GM12865 (cell line): ENCODE measurements around the gene MYO18B.

Experiments used
- DNase-seq: peaks from one replicate; pipeline ENCODE4 v3.0.0; 2010; ENCODE audit warnings: low read depth
- H3K4me3 ChIP-seq: 2 replicates; pipeline ENCODE4 v1.5.1; 2011; ENCODE audit warnings: mild to moderate bottlenecking, low read depth, low read length, control low read depth
- TF ChIP-seq, protein P1 (sequence below): IDR thresholded peaks from 2 replicates; pipeline ENCODE4 v1.5.1; 2011; ENCODE audit warnings: low read length, control low read depth, low read depth, inconsistent platforms; ENCODE audit not compliant: insufficient read depth; ENCODE audit errors: missing control alignments

MYO18B gene

DNA sequence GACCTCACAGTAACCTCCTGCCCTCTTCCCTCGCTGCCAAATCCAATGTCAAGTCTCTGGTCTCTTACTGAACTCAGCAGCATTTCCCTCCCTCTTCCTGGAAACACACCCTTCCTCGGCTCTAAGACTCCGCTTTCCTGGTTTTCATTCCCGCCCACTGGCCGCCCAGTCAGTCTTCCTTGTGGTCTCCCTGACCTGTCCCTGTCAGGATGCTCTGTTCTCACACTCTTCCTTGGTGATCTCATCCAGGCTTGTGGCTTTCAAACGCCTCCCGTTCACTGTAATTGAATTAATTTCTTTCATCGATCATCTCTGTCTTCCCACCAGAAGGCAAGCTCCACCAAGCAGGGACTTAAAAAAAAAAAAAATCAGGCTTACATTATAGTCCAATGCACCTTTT lies 33.5 kb downstream of the MYO18B start:
- no peak overlapping the region for H3K4me3 ChIP-seq
- TF ChIP-seq, protein P1, sequence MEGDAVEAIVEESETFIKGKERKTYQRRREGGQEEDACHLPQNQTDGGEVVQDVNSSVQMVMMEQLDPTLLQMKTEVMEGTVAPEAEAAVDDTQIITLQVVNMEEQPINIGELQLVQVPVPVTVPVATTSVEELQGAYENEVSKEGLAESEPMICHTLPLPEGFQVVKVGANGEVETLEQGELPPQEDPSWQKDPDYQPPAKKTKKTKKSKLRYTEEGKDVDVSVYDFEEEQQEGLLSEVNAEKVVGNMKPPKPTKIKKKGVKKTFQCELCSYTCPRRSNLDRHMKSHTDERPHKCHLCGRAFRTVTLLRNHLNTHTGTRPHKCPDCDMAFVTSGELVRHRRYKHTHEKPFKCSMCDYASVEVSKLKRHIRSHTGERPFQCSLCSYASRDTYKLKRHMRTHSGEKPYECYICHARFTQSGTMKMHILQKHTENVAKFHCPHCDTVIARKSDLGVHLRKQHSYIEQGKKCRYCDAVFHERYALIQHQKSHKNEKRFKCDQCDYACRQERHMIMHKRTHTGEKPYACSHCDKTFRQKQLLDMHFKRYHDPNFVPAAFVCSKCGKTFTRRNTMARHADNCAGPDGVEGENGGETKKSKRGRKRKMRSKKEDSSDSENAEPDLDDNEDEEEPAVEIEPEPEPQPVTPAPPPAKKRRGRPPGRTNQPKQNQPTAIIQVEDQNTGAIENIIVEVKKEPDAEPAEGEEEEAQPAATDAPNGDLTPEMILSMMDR, result no peak
- no peak for DNase-seq

DNA sequence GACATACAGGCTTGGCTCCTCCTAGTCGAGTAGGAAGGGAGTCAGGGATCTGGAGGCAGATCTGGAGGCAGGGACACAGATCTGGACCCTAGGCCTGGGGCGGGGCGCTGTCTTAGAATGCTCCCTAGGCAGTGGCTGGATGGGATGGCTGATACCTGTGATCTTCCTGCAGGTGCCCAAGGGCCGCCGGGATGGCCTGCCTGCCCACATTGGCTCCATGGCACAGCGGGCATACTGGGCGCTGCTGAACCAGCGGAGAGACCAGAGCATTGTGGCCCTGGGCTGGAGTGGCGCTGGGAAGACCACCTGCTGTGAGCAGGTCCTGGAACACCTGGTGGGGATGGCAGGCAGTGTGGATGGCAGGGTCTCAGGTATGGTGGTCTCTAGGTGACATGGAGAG lies 35.4 kb downstream of the MYO18B start:
- TF ChIP-seq, protein P1, result no peak
- no peak for DNase-seq
- no peak overlapping the region for H3K4me3 ChIP-seq

DNA sequence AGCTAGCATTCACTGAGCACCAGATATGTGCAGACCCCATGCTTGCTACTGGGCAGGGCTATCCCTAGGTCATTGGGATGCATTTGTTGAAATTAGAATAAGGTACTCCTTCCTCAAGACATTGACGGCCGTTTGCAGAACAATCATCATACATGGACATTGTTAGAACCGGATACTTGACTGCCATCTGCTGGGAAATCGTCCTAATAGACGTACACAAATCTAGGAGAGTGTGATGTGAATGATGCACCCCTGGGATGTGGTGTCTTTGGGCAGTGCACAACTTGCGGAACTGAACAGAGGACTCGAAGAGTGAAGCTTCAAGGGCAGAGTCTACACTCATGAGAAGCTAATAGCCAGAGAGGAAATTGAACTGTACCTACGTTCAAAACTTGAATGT lies 35.9 kb downstream of the MYO18B start:
- TF ChIP-seq, protein P1, result no peak
- no peak overlapping the region for H3K4me3 ChIP-seq
- DNase-seq, result peak; percentile 60

DNA sequence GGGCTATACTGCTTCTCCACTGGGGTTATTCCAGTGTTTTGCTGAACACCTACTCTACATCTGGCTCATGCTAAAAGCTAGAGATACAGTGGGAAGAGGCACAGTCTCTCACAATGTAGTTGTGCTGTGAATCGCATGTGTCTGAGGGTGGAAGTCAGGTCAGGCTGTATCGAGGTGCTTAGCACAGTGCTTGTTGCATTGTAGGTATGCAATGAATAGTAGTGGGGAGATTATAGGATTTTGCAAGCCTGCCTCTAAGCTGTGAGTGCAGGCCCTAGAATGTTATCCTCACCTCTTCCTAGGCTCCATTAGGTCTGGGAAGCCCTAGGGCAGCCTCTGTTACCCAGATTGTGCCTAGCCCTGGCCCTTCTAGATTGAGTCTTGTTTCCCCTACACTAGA lies 37.4 kb downstream of the MYO18B start:
- DNase-seq, result no peak
- TF ChIP-seq, protein P1, result no peak
- no peak overlapping the region for H3K4me3 ChIP-seq

DNA sequence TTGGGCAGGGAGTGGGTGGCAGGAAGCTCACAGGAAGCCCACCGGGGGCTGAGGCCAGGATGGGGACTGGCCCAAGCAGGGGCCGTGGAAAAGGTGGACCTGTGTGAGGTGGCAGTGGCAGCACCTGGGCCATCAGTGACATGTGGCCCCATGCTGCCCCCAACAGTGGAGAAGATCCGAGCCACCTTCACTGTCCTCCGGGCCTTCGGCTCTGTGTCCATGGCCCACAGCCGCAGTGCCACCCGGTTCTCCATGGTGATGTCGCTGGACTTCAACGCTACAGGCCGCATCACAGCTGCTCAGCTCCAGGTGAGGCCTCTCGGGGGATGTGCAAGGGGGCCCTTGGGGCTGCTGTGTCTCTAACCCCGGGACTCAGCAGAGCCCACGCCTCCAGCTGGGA lies 37.9 kb downstream of the MYO18B start:
- H3K4me3 ChIP-seq, result no peak overlapping the region
- TF ChIP-seq, protein P1, result no peak

DNA sequence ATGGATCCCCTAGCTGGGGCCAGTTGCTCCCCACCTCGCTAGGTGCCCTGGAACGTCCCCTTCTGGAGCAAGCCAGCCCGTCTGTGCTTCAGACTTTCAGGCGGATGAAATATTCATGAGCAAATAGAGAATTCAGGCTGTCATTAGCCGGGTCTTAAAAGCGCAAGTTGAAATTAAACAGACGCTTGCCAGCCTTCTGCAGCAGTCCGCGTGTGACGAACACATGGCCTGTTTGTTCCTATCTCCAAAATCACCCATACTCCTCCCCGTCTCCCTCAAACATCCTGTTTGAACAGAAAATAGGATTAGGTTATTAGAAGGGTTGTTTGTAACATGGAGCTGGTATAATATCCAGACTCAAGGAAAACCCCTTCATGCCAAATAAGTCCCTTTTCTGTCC lies 38.7 kb downstream of the MYO18B start:
- no peak for DNase-seq
- TF ChIP-seq, protein P1, result no peak
- no peak overlapping the region for H3K4me3 ChIP-seq

More for the DNA sequence above, 37.9 kb downstream of the MYO18B start:
- DNase-seq, result no peak

DNA sequence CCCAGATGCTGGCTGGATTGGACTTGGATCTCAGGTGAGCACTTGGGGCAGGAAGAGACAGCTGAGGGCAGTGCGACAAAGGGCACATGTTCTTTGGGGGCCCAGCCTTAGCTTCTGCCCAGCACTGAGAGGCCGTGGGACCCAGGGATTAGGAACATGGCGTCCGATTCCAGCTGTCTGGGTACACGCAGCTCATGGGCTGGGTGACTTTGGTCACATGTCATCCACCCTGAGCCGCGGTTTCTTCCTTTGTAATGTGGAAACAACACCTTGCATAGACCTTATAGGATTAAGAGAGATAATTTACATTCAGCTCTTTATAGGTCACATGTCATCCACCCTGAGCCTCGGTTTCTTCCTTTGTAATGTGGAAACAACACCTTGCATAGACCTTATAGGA lies 39.8 kb downstream of the MYO18B start:
- no peak for DNase-seq
- no peak overlapping the region for H3K4me3 ChIP-seq
- TF ChIP-seq, protein P1, result no peak
